Panc1 (cell line): Measurements from ENCODE around the gene AMN.

ENCODE experiments used
- CTCF ChIP-seq: fragments of 450-650 bp; IDR thresholded peaks from 2 replicates; pipeline ENCODE4 v1.5.1; 2017; ENCODE audit warnings: mild to moderate bottlenecking
- POLR2AphosphoS5 ChIP-seq: IDR thresholded peaks from 2 replicates; pipeline ENCODE4 v1.6.1; 2012; ENCODE audit warnings: mild to moderate bottlenecking, low read depth, low read length, moderate library complexity
- REST ChIP-seq, 2 experiments: IDR thresholded peaks; 2 replicates each; pipeline ENCODE4 v1.6.1; 2011 to 2012; ENCODE audit warnings: low read depth in 2 of 2, control low read depth in 1 of 2, low read length in 1 of 2, mild to moderate bottlenecking in 1 of 2, moderate library complexity in 1 of 2; ENCODE audit not compliant: insufficient read depth in 1 of 2
- SIN3A ChIP-seq: IDR thresholded peaks from 2 replicates; pipeline ENCODE4 v1.6.1; 2012; ENCODE audit warnings: low read depth, mild to moderate bottlenecking, low read length, moderate library complexity, borderline replicate concordance; ENCODE audit not compliant: insufficient read depth
- TCF7L2 ChIP-seq: IDR thresholded peaks from 2 replicates; pipeline ENCODE4 v1.6.1; 2011; ENCODE audit warnings: mild to moderate bottlenecking, low read depth, low read length, inconsistent platforms

- no peak for TF ChIP-seq CTCF
- no peak for TF ChIP-seq TCF7L2
- TF ChIP-seq POLR2AphosphoS5, result no peak
- no peak for TF ChIP-seq REST (IDR thresholded peaks at IDR 0.05; ENCODE audit: insufficient read depth in 1 of 2, low read depth in 2 of 2, low read length in 1 of 2)
- TF ChIP-seq SIN3A, result no peak
Measured at GRCh38 chr14:102971314-102971713, 48.9 kb downstream of the AMN start.
